ENCODE measurements around the gene ATP13A3. TPM values are rescaled to one million over a fixed set of nuclear protein-coding genes. Genes with fewer than 3 reads are reported as not detected.

Gene ATP13A3
- total and polyA plus RNA-seq, 7 donors = 10.9 to 82.7 (median 50.4) TPM

DNA sequence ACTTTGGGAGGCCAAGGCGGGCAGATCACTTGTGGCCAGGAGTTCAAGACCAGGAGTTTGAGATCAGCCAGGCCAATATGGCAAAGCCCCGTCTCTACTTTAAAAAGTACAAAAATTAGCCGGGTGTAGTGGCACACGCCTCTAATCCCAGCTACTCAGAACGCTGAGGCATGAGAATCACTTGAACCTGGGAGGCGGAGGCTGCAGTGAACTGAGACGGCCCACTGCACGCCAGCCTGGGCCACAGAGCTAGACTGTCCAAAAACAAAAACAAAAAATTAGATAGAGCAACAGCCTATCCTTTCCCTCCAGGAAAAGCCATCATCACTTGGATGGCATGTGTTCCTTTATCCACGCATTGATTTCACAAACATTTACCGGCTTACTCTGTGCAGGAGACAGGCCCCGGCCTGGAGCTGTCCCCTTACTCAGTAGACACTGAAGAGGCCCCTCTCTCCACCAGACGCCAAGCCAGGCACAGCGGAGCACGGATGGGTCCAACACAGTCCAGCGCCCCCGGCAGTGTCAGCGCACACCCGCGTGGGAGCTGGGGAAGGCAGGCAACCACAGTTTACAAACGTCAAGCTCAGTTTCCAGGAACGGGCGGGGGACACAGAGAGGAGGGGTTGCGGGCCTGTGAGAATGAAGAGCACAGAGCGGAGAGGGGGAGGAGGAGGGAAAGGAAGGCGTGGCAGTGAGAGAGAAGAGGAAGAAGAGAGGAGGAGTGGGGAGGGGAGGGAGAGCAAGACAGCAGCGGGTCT, 90.8 kb downstream of the ATP13A3 start:
- peak overlapping the region in 3 of 4 donors; percentile 8 to 38 (median 29) for H3K4me3 ChIP-seq
- H3K4me1 ChIP-seq = peaks cover 0 to 30% (median 23%) of the 10 kb centered on the region in 4 donors
- H3K27me3 ChIP-seq = peaks cover 0 to 38% (median 19%) of the 10 kb centered on the region in 3 donors
- no peaks in the 10 kb centered on the region for H3K36me3 ChIP-seq
- TF ChIP-seq POLR2AphosphoS5 (IDR thresholded peaks at IDR 0.05) (no peak), EP300 (IDR thresholded peaks at IDR 0.05) (no peak), POLR2A (IDR thresholded peaks at IDR 0.05) (no peak)
- TF ChIP-seq, protein P1, sequence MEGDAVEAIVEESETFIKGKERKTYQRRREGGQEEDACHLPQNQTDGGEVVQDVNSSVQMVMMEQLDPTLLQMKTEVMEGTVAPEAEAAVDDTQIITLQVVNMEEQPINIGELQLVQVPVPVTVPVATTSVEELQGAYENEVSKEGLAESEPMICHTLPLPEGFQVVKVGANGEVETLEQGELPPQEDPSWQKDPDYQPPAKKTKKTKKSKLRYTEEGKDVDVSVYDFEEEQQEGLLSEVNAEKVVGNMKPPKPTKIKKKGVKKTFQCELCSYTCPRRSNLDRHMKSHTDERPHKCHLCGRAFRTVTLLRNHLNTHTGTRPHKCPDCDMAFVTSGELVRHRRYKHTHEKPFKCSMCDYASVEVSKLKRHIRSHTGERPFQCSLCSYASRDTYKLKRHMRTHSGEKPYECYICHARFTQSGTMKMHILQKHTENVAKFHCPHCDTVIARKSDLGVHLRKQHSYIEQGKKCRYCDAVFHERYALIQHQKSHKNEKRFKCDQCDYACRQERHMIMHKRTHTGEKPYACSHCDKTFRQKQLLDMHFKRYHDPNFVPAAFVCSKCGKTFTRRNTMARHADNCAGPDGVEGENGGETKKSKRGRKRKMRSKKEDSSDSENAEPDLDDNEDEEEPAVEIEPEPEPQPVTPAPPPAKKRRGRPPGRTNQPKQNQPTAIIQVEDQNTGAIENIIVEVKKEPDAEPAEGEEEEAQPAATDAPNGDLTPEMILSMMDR (IDR thresholded peaks at IDR 0.05) = no peak
- DNase-seq = peak; percentile 75
- intact Hi-C loops (cut with DNase I) = no loop called here
- WGBS, 2 donors = 47 to 72% methylated on average over 26 of the region's 26 CpGs
- peak overlapping the region in 2 of 4 donors; percentile 19 to 34 for H3K27ac ChIP-seq
- H3K9me3 ChIP-seq = no peaks in the 10 kb centered on the region

DNA sequence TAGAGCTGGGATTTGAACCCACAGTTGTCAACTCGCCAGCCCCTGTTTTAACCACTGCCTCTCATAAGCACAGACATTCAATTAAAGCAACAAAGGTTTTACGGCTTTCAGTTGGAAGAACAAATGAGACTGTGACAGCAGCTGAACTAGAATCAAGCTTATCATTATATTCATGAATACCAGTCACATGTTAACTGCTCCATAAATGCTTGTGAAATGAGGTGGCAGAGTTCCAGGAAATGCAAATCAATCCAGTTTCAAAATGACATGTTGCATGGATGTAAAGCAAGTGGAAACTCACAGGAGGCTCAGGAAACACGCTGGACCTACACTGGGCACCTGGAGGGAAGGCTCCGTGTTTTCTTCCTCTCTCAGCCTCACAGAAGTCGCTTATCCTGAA, 91.6 kb downstream of the ATP13A3 start:
- Histone ChIP-seq H3K27ac (peak overlapping the region in 1 of 4 donors; percentile 34), H3K9me3 (peaks cover 0 to 2% (median 0%) of the 10 kb centered on the region in 4 donors), H3K4me3 (no peak overlapping the region), H3K36me3 (no peaks in the 10 kb centered on the region), H3K4me1 (peaks cover 0 to 30% (median 23%) of the 10 kb centered on the region in 4 donors), H3K27me3 (peaks cover 0 to 38% (median 19%) of the 10 kb centered on the region in 3 donors)
- WGBS, 2 donors = 14 to 71% methylated on average over 5 of the region's 5 CpGs
- intact Hi-C loops (cut with DNase I) = no loop called here
- TF ChIP-seq POLR2A (IDR thresholded peaks at IDR 0.05) (no peak), POLR2AphosphoS5 (IDR thresholded peaks at IDR 0.05) (no peak), EP300 (IDR thresholded peaks at IDR 0.05) (no peak)
- TF ChIP-seq, protein P1 (IDR thresholded peaks at IDR 0.05) = no peak
- no peak for DNase-seq

DNA sequence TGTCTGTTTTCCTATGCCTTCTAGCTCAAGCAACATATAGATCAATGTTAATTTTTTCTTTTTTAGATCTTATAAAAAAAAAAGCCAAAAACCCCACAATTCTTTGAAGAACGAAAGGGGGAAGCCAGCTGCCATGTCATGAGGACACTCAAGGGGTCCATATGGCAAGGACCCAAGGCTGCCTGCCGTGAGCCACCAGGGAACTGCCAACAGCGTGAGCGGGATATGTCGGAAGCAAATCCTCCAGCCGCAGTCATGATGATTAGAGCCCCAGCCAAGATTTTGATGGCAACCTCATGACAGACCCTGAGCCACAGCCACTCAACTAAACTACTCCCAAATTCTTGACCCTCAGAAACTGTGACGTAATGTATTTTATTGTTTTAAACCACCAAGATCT, 94.2 kb downstream of the ATP13A3 start:
- DNase-seq = no peak
- TF ChIP-seq, protein P1 (IDR thresholded peaks at IDR 0.05) = no peak
- no peak for TF ChIP-seq EP300 (IDR thresholded peaks at IDR 0.05)
- H3K27me3 ChIP-seq = peaks cover 0 to 12% (median 6%) of the 10 kb centered on the region in 3 donors
- H3K36me3 ChIP-seq = no peaks in the 10 kb centered on the region
- H3K27ac ChIP-seq = no peak overlapping the region
- 83 to 92% methylated on average over 7 of the region's 7 CpGs for WGBS, 2 donors
- H3K9me3 ChIP-seq = peaks cover 0 to 4% (median 0%) of the 10 kb centered on the region in 4 donors
- intact Hi-C loops (cut with DNase I) = no loop called here
- peaks cover 0 to 19% (median 15%) of the 10 kb centered on the region in 4 donors for H3K4me1 ChIP-seq
- no peak overlapping the region for H3K4me3 ChIP-seq

DNA sequence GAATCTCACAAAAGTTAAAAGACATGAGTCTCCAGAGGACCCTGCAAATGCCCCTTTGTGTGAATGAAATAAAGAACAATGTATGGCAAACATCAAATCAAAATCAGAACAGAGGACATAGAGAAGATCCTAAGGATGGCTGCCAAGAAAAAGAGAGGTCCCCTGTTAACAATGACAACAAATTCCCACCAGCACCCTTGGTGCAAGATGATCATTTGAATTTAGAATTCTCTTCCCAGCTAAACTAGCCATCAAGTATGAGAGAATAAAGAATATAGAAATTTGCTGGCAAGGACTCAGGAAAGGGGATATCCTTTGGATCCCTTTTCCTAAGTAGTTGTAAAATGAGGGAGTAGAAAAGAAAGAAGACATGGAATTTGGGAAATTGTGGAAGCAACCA, 96.0 kb downstream of the ATP13A3 start:
- TF ChIP-seq, protein P1 (IDR thresholded peaks at IDR 0.05) = no peak
- TF ChIP-seq POLR2A (IDR thresholded peaks at IDR 0.05) (no peak), POLR2AphosphoS5 (IDR thresholded peaks at IDR 0.05) (no peak), EP300 (IDR thresholded peaks at IDR 0.05) (no peak)
- Histone ChIP-seq H3K27me3 (no peaks in the 10 kb centered on the region), H3K4me1 (peaks cover 0 to 1% (median under 1%) of the 10 kb centered on the region in 4 donors), H3K9me3 (peaks cover 0 to 4% (median 0%) of the 10 kb centered on the region in 4 donors), H3K36me3 (no peaks in the 10 kb centered on the region), H3K27ac (no peak overlapping the region), H3K4me3 (no peak overlapping the region)
- intact Hi-C loops (cut with DNase I) = no loop called here
- DNase-seq = no peak
